HG03457 (cell line): Measurements from ENCODE around the gene RIC8A.
A peak's percentile ranks its signal among the peaks of the same experiment; 100 is the strongest.
"Not testable (repeated sequence)": the region's sequence is repeated elsewhere in the genome, so short reads cannot be mapped to it uniquely, and the experiment has no call there.

ENCODE experiments used
- ATAC-seq: cut with Tn5 transposase; IDR thresholded peaks from one replicate; pipeline ENCODE4 v1.9.1; 2021; ENCODE audit warnings: moderate number of reproducible peaks; ENCODE audit not compliant: unreplicated experiment

Gene RIC8A

GRCh38 chr11:207208-207862 lies at the start of gene RIC8A, which contains the start of gene BET1L:
TSS of gene RIC8A (plus strand) at chr11:207708. CDS start at chr11:208855, 1,147 bp downstream.
TSS of gene BET1L (minus strand) at chr11:207399. CDS start at chr11:207321, 78 bp downstream.
- ATAC-seq: peak; percentile 57

GRCh38 chr11:180242-180641 lies 27.3 kb upstream of the RIC8A start:
- not testable (repeated sequence) for ATAC-seq

GRCh38 chr11:189200-189783 lies 18.2 kb upstream of the RIC8A start:
- peak; percentile 12 for ATAC-seq

GRCh38 chr11:189843-190311 lies 17.6 kb upstream of the RIC8A start:
- ATAC-seq: peak; percentile 75

GRCh38 chr11:190546-190945 lies 17.0 kb upstream of the RIC8A start:
- ATAC-seq: not testable (repeated sequence)

- ATAC-seq: not testable (repeated sequence)
Measured at GRCh38 chr11:191490-192478, 15.7 kb upstream of the RIC8A start.

- ATAC-seq: not testable (repeated sequence)
Measured at GRCh38 chr11:192674-193128, 14.8 kb upstream of the RIC8A start, which contains the start of gene SCGB1C1. TSS of gene SCGB1C1 (plus strand) at chr11:193078. CDS start at chr11:193100, 22 bp downstream.

GRCh38 chr11:193481-193880 lies 14.0 kb upstream of the RIC8A start:
- ATAC-seq: not testable (repeated sequence)

GRCh38 chr11:196786-197731 lies 10.4 kb upstream of the RIC8A start:
- no peak for ATAC-seq

- ATAC-seq: no peak
Measured at GRCh38 chr11:197741-198235, 9.7 kb upstream of the RIC8A start.

- ATAC-seq: no peak
Measured at GRCh38 chr11:198236-198806, 9.2 kb upstream of the RIC8A start.

- no peak for ATAC-seq
Measured at GRCh38 chr11:199004-199581, 8.4 kb upstream of the RIC8A start.

- ATAC-seq: no peak
Measured at GRCh38 chr11:199782-200181, 7.7 kb upstream of the RIC8A start.

GRCh38 chr11:200224-201003 lies 7.1 kb upstream of the RIC8A start:
- ATAC-seq: no peak

GRCh38 chr11:201966-202365 lies 5.5 kb upstream of the RIC8A start:
- no peak for ATAC-seq

- no peak for ATAC-seq
Measured at GRCh38 chr11:202490-202889, 5.0 kb upstream of the RIC8A start.

- ATAC-seq: no peak
Measured at GRCh38 chr11:203056-203944, 4.2 kb upstream of the RIC8A start.
